ENCODE results near the gene KPNB1. TPM values are rescaled to one million over a fixed set of nuclear protein-coding genes. Genes with fewer than 3 reads are reported as not detected.

Gene KPNB1
- polyA plus RNA-seq, 3 donors: 5.8 to 83.3 (median 13.2) TPM

DNA sequence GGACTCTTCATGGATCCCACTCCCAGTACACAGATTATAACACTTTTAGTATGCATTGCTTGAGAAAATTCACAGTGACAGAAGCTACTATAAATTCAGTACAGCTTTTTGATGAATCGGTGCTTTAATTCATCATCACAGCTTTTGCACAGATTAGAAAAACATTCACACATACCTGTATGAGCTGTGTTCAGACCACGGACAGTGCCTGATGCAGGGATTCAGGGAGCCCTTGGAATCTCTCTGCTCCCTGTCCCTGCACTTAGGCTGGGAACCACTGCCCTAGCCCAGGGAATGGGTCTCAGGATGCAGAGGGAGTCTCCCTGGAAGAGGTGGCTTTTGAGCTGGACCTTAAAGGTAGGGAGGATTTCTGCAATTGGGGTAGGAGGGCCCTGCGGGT, 58.2 kb downstream of the KPNB1 start:
- Histone ChIP-seq H3K9ac (ENCODE audit: insufficient read depth, low read length, poor library complexity, severe bottlenecking) (no peak overlapping the region), H3K4me3 (replicated peaks in 1 of 3; ENCODE audit: low read depth in 2 of 3, low read length in 3 of 3) (no peak overlapping the region), H3K4me1 (ENCODE audit: control insufficient read depth in 1 of 2, insufficient read depth in 2 of 2, low read length in 2 of 2) (peaks cover 37 to 54% of the 10 kb centered on the region in 2 donors), H3K27me3 (ENCODE audit: control insufficient read depth in 2 of 2, insufficient read depth in 2 of 2, low read length in 2 of 2) (peaks cover 0 to 15% of the 10 kb centered on the region in 2 donors), H3K9me3 (replicated peaks in 1 of 2; ENCODE audit: control insufficient read depth in 1 of 2, insufficient read depth in 1 of 2, low read length in 2 of 2) (no peaks in the 10 kb centered on the region), H3K4me2 (replicated peaks; ENCODE audit: extremely low read depth, low read length, poor library complexity, severe bottlenecking) (no peak overlapping the region), H3K36me3 (replicated peaks in 1 of 2; ENCODE audit: control insufficient read depth in 1 of 2, insufficient read depth in 2 of 2, low read length in 2 of 2) (no peaks in the 10 kb centered on the region), H2AFZ (ENCODE audit: insufficient read depth, low read depth, low read length, poor library complexity, severe bottlenecking) (no peak overlapping the region), H4K20me1 (ENCODE audit: insufficient read depth, low read length) (peaks cover 3% of the 10 kb centered on the region), H3K79me2 (ENCODE audit: insufficient read depth, low read length) (no peaks in the 10 kb centered on the region), H3K27ac (ENCODE audit: low read depth in 1 of 2, low read length in 2 of 2) (no peak overlapping the region)
- H3K36me3 Mint-ChIP-seq: peaks cover 3 to 7% of the 10 kb centered on the region in 2 donors
- H3K9me3 Mint-ChIP-seq: peaks cover 0 to 5% (median 0%) of the 10 kb centered on the region in 7 donors
- intact Hi-C loops (cut with micrococcal nuclease): no loop called here
- peaks cover 53% of the 10 kb centered on the region for H3K4me1 Mint-ChIP-seq
- TF ChIP-seq, protein P1, sequence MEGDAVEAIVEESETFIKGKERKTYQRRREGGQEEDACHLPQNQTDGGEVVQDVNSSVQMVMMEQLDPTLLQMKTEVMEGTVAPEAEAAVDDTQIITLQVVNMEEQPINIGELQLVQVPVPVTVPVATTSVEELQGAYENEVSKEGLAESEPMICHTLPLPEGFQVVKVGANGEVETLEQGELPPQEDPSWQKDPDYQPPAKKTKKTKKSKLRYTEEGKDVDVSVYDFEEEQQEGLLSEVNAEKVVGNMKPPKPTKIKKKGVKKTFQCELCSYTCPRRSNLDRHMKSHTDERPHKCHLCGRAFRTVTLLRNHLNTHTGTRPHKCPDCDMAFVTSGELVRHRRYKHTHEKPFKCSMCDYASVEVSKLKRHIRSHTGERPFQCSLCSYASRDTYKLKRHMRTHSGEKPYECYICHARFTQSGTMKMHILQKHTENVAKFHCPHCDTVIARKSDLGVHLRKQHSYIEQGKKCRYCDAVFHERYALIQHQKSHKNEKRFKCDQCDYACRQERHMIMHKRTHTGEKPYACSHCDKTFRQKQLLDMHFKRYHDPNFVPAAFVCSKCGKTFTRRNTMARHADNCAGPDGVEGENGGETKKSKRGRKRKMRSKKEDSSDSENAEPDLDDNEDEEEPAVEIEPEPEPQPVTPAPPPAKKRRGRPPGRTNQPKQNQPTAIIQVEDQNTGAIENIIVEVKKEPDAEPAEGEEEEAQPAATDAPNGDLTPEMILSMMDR (IDR thresholded peaks at IDR 0.05): no peak
- H3K27me3 Mint-ChIP-seq (ENCODE audit: low read depth in 3 of 3): peaks cover 13 to 30% (median 16%) of the 10 kb centered on the region in 3 donors
- no peak overlapping the region for H3K27ac Mint-ChIP-seq
- no peak for DNase-seq
- no peak overlapping the region for H3K4me3 Mint-ChIP-seq
- 100% methylated on average over 2 of the region's 3 CpGs for WGBS (ENCODE audit: insufficient coverage)

DNA sequence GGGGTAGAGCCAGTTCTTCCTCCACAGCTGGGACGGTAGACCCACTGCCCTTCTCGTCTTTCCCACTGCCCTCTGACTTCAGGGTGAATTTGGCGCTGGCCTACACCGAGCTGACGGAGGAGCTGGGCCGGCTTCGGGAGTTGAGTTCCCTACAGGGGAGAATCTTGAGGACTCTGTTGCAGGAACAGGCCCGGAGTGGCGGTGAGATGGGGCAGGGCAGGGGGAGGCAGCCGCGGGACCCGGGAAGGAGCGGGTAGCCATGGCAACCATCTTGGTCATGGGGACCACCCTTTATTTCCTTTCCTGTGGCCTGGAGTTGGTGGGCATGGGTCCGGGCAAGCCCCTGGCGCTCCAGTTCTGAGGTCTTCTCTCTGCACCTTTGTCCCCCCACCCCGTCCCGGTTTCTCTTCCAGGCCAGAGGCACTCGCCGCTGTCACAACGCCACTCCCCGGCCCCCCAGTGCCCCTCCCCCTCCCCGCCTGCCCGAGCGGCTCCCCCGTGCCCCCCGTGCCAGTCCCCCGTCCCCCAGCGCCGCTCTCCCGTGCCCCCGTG, 58.7 kb downstream of the KPNB1 start:
- H3K27ac ChIP-seq (ENCODE audit: low read depth in 1 of 2, low read length in 2 of 2): no peak overlapping the region
- no peak overlapping the region for H3K9ac ChIP-seq (ENCODE audit: insufficient read depth, low read length, poor library complexity, severe bottlenecking)
- Mint-ChIP-seq H3K36me3 (peaks cover 3 to 7% of the 10 kb centered on the region in 2 donors), H3K27ac (no peak overlapping the region), H3K4me3 (no peak overlapping the region), H3K9me3 (peaks cover 0 to 5% (median 0%) of the 10 kb centered on the region in 7 donors), H3K4me1 (peaks cover 49% of the 10 kb centered on the region), H3K27me3 (ENCODE audit: low read depth in 3 of 3) (peaks cover 15 to 31% (median 17%) of the 10 kb centered on the region in 3 donors)
- 98% methylated on average over 11 of the region's 31 CpGs for WGBS (ENCODE audit: insufficient coverage)
- H4K20me1 ChIP-seq (ENCODE audit: insufficient read depth, low read length): peaks cover 3% of the 10 kb centered on the region
- no peaks in the 10 kb centered on the region for H3K36me3 ChIP-seq (replicated peaks in 1 of 2; ENCODE audit: control insufficient read depth in 1 of 2, insufficient read depth in 2 of 2, low read length in 2 of 2)
- H3K4me1 ChIP-seq (ENCODE audit: control insufficient read depth in 1 of 2, insufficient read depth in 2 of 2, low read length in 2 of 2): peaks cover 32 to 49% of the 10 kb centered on the region in 2 donors
- H3K79me2 ChIP-seq (ENCODE audit: insufficient read depth, low read length): no peaks in the 10 kb centered on the region
- intact Hi-C loops (cut with micrococcal nuclease): no loop called here
- no peak overlapping the region for H3K4me3 ChIP-seq (replicated peaks in 1 of 3; ENCODE audit: low read depth in 2 of 3, low read length in 3 of 3)
- H3K4me2 ChIP-seq (replicated peaks; ENCODE audit: extremely low read depth, low read length, poor library complexity, severe bottlenecking): no peak overlapping the region
- no peak for DNase-seq
- peaks cover 0 to 15% of the 10 kb centered on the region in 2 donors for H3K27me3 ChIP-seq (ENCODE audit: control insufficient read depth in 2 of 2, insufficient read depth in 2 of 2, low read length in 2 of 2)
- TF ChIP-seq, protein P1 (IDR thresholded peaks at IDR 0.05): no peak
- no peak overlapping the region for H2AFZ ChIP-seq (ENCODE audit: insufficient read depth, low read depth, low read length, poor library complexity, severe bottlenecking)
- no peaks in the 10 kb centered on the region for H3K9me3 ChIP-seq (replicated peaks in 1 of 2; ENCODE audit: control insufficient read depth in 1 of 2, insufficient read depth in 1 of 2, low read length in 2 of 2)

All from CD14-positive monocyte (primary cell).